GM12878 (cell line): ENCODE results near the gene RESP18. TPM values are rescaled to one million over a fixed set of nuclear protein-coding genes. Genes with fewer than 3 reads are reported as not detected.

Source experiments
- ATAC-seq: fragments of 200-7000 bp; cut with Tn5 transposase; 3 replicates; pipeline ENCODE4 v1.9.1; 2020; ENCODE audit warnings: mild to moderate bottlenecking, moderate library complexity
- BruUV-seq: library from RNA; stranded (reverse); fragments of 400-500 nt; replicated peaks from 2 replicates; lab custom pipeline; 2021; lab: Mats Ljungman, UMichigan
- CTCF ChIA-PET: fragments of 300-600 bp; sonication (Branson Sonifier 250); formaldehyde crosslinking; extraction: SDS; loops from one replicate; lab custom pipeline; 2021; ENCODE audit warnings: inconsistent platforms; lab: Yijun Ruan, JAX
- POLR2A ChIA-PET: fragments of 350-600 bp; formaldehyde crosslinking; extraction: SDS; loops from one replicate; lab custom pipeline; 2021; ENCODE audit warnings: inconsistent platforms; lab: Charles Lee
- RAD21 ChIA-PET: fragments of 300-600 bp; sonication (Branson Sonifier 250); formaldehyde crosslinking; loops from one replicate; lab custom pipeline; 2023; ENCODE audit warnings: antibody characterized with exemption; ENCODE audit not compliant: unreplicated experiment; lab: Charles Lee
- SMC1A ChIA-PET: fragments of 300-600 bp; sonication (Branson Sonifier 250); formaldehyde crosslinking; loops from one replicate; lab custom pipeline; 2023; ENCODE audit not compliant: unreplicated experiment, uncharacterized antibody; lab: Charles Lee
- DNase-seq: peaks from one replicate; pipeline ENCODE4 v3.0.0-alpha.2; 2011; ENCODE audit warnings: low read depth, low spot score
- FAIRE-seq: peaks from 3 replicates; lab custom pipeline; 2011; peaks lifted over from hg19 to GRCh38; lab: Jason Lieb, UNC
- H2AFZ ChIP-seq: 2 replicates; pipeline ENCODE4 v1.6.0; 2011; ENCODE audit warnings: low read depth, low read length, control low read depth; ENCODE audit not compliant: control insufficient read depth
- H3K27ac ChIP-seq: 2 replicates; pipeline ENCODE4 v1.5.1; 2011; ENCODE audit warnings: control low read depth; ENCODE audit not compliant: control insufficient read depth, insufficient read depth
- H3K27me3 ChIP-seq, 2 experiments: replicated peaks in 1 of 2; 2 replicates each; pipeline versions ENCODE4 v1.6.0 to v1.6.1; 2011; ENCODE audit warnings: low read length in 1 of 2; ENCODE audit not compliant: control insufficient read depth in 2 of 2, insufficient read depth in 2 of 2
- H3K36me3 ChIP-seq, 2 experiments: 2 replicates each; pipeline ENCODE4 v1.5.1; 2011; ENCODE audit warnings: low read length in 1 of 2; ENCODE audit not compliant: control insufficient read depth in 2 of 2, insufficient read depth in 2 of 2
- H3K4me1 ChIP-seq: 2 replicates; pipeline ENCODE4 v1.6.1; 2011; ENCODE audit warnings: mild to moderate bottlenecking, low read length, moderate library complexity, mixed read lengths; ENCODE audit not compliant: control insufficient read depth, insufficient read depth
- H3K4me2 ChIP-seq: 2 replicates; pipeline ENCODE4 v1.6.0; 2011; ENCODE audit warnings: control low read depth; ENCODE audit not compliant: control insufficient read depth, insufficient read depth
- H3K4me3 ChIP-seq: fragments of 200-600 bp; sonication (generic); 2 replicates; pipeline ENCODE4 v1.5.1; 2016
- H3K79me2 ChIP-seq: 2 replicates; pipeline ENCODE4 v1.6.0; 2011; ENCODE audit warnings: low read length; ENCODE audit not compliant: control insufficient read depth, insufficient read depth
- H3K9ac ChIP-seq: 2 replicates; pipeline ENCODE4 v1.8.0; 2011; ENCODE audit warnings: low read length, control low read depth, mixed read lengths; ENCODE audit not compliant: control insufficient read depth, insufficient read depth
- H3K9me3 ChIP-seq: replicated peaks from 3 replicates; pipeline ENCODE4 v1.5.1; 2011; ENCODE audit warnings: mild to moderate bottlenecking, low read length; ENCODE audit not compliant: control insufficient read depth, insufficient read depth
- H4K20me1 ChIP-seq: 2 replicates; pipeline ENCODE4 v1.6.0; 2011; ENCODE audit not compliant: control insufficient read depth, insufficient read depth
- BCLAF1 ChIP-seq: fragments of 450-650 bp; IDR thresholded peaks from 2 replicates; pipeline ENCODE4 v1.6.1; 2017; ENCODE audit warnings: antibody characterized with exemption, mild to moderate bottlenecking, moderate library complexity
- CBFB ChIP-seq: IDR thresholded peaks from 2 replicates; pipeline ENCODE4 v1.6.1; 2016; ENCODE audit warnings: antibody characterized with exemption, low read depth
- CTCF ChIP-seq, 3 experiments: IDR thresholded peaks in 2 of 3; conservative IDR thresholded peaks in 1 of 3; 2 replicates each; pipeline ENCODE4 v1.5.1; 2011; ENCODE audit warnings: low read depth in 3 of 3, low read length in 3 of 3, mild to moderate bottlenecking in 3 of 3, control low read depth in 2 of 3, moderate library complexity in 2 of 3, inconsistent platforms in 1 of 3, mixed read lengths in 1 of 3; ENCODE audit not compliant: control insufficient read depth in 2 of 3, insufficient read depth in 1 of 3; ENCODE audit errors: extremely low read depth in 1 of 3
- DPF2 ChIP-seq: fragments of 450-650 bp; IDR thresholded peaks from 2 replicates; pipeline ENCODE4 v1.6.1; 2017; ENCODE audit warnings: mild to moderate bottlenecking
- ETV6 ChIP-seq, 2 experiments: fragments of 450-650 bp in 1 of 2; IDR thresholded peaks in 1 of 2; conservative IDR thresholded peaks in 1 of 2; 2 replicates each; pipeline ENCODE4 v1.6.1; 2014; ENCODE audit warnings: antibody characterized with exemption in 1 of 2, borderline replicate concordance in 1 of 2, low read depth in 1 of 2, mild to moderate bottlenecking in 1 of 2, moderate library complexity in 1 of 2
- NFYA ChIP-seq: IDR thresholded peaks from 2 replicates; pipeline ENCODE4 v1.6.1; 2011; ENCODE audit warnings: low read depth, mild to moderate bottlenecking, low read length, improper control_type of control experiment, borderline replicate concordance
- RB1 ChIP-seq: fragments of 450-650 bp; formaldehyde crosslinking; IDR thresholded peaks from 2 replicates; pipeline ENCODE4 v1.6.1; 2017; ENCODE audit warnings: mild to moderate bottlenecking, borderline replicate concordance
- SP1 ChIP-seq: IDR thresholded peaks from one replicate; pipeline ENCODE4 v1.6.1; 2011; ENCODE audit warnings: low read depth, low read length
- SUPT20H ChIP-seq: IDR thresholded peaks from 2 replicates; pipeline ENCODE4 v1.6.1; 2011; ENCODE audit warnings: low read depth, mild to moderate bottlenecking, low read length, moderate library complexity, borderline replicate concordance; ENCODE audit not compliant: control insufficient read depth
- ZNF24 ChIP-seq: fragments of 450-650 bp; IDR thresholded peaks from 2 replicates; pipeline ENCODE4 v1.6.1; 2017; ENCODE audit warnings: antibody characterized with exemption, mild to moderate bottlenecking
- WGBS: methylation state at CpG from one replicate; pipeline ENCODE4 v1.1.6; 2016; ENCODE audit warnings: low lambda C conversion rate; ENCODE audit not compliant: insufficient replicate concordance, insufficient coverage; ENCODE audit errors: missing lambda C conversion rate; 5-methylcytosine and 5-hydroxymethylcytosine counted together
- in situ Hi-C: fragments of 300-500 bp; cut with MboI; formaldehyde crosslinking; loops from 9 replicates; pipeline ENCODE4 v1.14.3; 2018; ENCODE audit warnings: mixed read lengths
- intact Hi-C: fragments of 100-400 bp; cut with micrococcal nuclease; formaldehyde crosslinking; loops from one replicate; pipeline ENCODE4 v1.14.2; 2022; ENCODE audit not compliant: unreplicated experiment
- polyA plus RNA-seq, 11 experiments: library from polyadenylated mRNA; depleted of rRNA in 4 of 11; unstranded in 6 of 11; stranded (reverse) in 5 of 11; fragments of >200 nt; fragmentation: Nextera tagmentation in 4 of 11; fragmentation: Illumina TruSeq in 1 of 11; extraction: Ambion mirVana in 4 of 11; extraction: Trizol in 1 of 11; gene quantifications; 1 replicate in 1 of 11; 2 replicates in 10 of 11; pipeline versions ENCODE4 v1.2.1 to v1.2.3, GENCODE V29; 2011 to 2016; ENCODE audit warnings: inconsistent platforms in 2 of 11, missing spikeins in 2 of 11, low read depth in 1 of 11
- total RNA-seq, 4 experiments: library from RNA; depleted of rRNA in 3 of 4; stranded (reverse); fragments of >200 nt in 3 of 4; fragmentation: Illumina TruSeq in 1 of 4; extraction: Trizol in 1 of 4; gene quantifications; 2 replicates each; pipeline versions ENCODE4 v1.2.1 to v1.2.3, GENCODE V29; 2013 to 2021

Gene RESP18
- total and polyA plus RNA-seq, 10 of the 15 experiments (the other 5 are each of a cell fraction or from before 2014, with no cell fraction given): not detected

GRCh38 chr2:219380926-219381325, 48.4 kb upstream of the RESP18 start (continued):
- no peak for TF ChIP-seq DPF2
- no peak for TF ChIP-seq NFYA
- no peak for TF ChIP-seq RB1
- no peak for TF ChIP-seq ETV6 (conservative IDR thresholded peaks at IDR 0.05 in 1 of 2, IDR thresholded peaks at IDR 0.05 in 1 of 2; ENCODE audit: borderline replicate concordance in 1 of 2, low read depth in 1 of 2)
- TF ChIP-seq SUPT20H: no peak
- no peak for TF ChIP-seq SP1

GRCh38 chr2:219378163-219378851, 45.8 kb upstream of the RESP18 start:
- no peak for DNase-seq
- no peak overlapping the region for H3K27ac ChIP-seq
- ChIA-PET RAD21 (interaction anchor here (1.4 kb wide), 1 partner anchor 9 kb away, joined by 4 read pairs; the partner anchor contains the start of gene DNPEP), POLR2A (interaction anchor here (0.9 kb wide), 1 partner anchor 12 kb away, joined by 3 read pairs; no protein-coding TSS in a partner anchor), SMC1A (interaction anchor here (1.2 to 1.3 kb wide), 2 partner anchors 9 to 25 kb away, joined by 3 to 4 read pairs; no protein-coding TSS in a partner anchor), CTCF (interaction anchor here (0.6 to 1.0 kb wide), 4 partner anchors 9 to 1062 kb away, joined by 3 read pairs; partner anchors contain the start of gene DNPEP)
- intact Hi-C loops: no loop called here
- H3K4me2 ChIP-seq: no peak overlapping the region
- ATAC-seq: no peak
- no peaks in the 10 kb centered on the region for H3K79me2 ChIP-seq
- no peak overlapping the region for H2AFZ ChIP-seq
- no peak overlapping the region for H3K9ac ChIP-seq
- 90% methylated on average over 13 of the region's 13 CpGs for WGBS
- in situ Hi-C loops: no loop called here
- no peaks in the 10 kb centered on the region for H3K27me3 ChIP-seq
- H3K4me3 ChIP-seq: no peak overlapping the region
- peaks cover 4 to 27% of the 10 kb centered on the region in 2 experiments; a peak in 3 of 4 replicates for H3K36me3 ChIP-seq
- H3K4me1 ChIP-seq: no peaks in the 10 kb centered on the region
- FAIRE-seq: no peak
- TF ChIP-seq ZNF24 (no peak), CBFB (no peak), BCLAF1 (no peak), CTCF (IDR thresholded peaks at IDR 0.05 in 2 of 3, conservative IDR thresholded peaks at IDR 0.05 in 1 of 3; ENCODE audit: control insufficient read depth in 2 of 3, extremely low read depth in 1 of 3, insufficient read depth in 1 of 3, low read depth in 3 of 3, low read length in 3 of 3) (no peak)
- TF ChIP-seq, all 136 proteins: peak for 0
- Histone ChIP-seq H3K9me3 (no peaks in the 10 kb centered on the region), H4K20me1 (no peaks in the 10 kb centered on the region)
- no TSS peak for BruUV-seq
